Suprapubic skin (tissue), 4 donors: ENCODE data around the gene BFSP1. TPM values are rescaled to one million over a fixed set of nuclear protein-coding genes. Genes with fewer than 3 reads are reported as not detected.

ENCODE experiments used
- DNase-seq, 2 donors: peaks; one replicate each; pipeline ENCODE4 v3.0.0-alpha.2; 2019; ENCODE audit warnings: low spot score in 2 of 2
- H3K27ac ChIP-seq: fragments of 200-600 bp; sonication (generic); one replicate; pipeline ENCODE4 v1.5.1; 2019
- H3K27me3 ChIP-seq: fragments of 200-600 bp; sonication (generic); one replicate; pipeline ENCODE4 v1.5.1; 2019
- H3K36me3 ChIP-seq: fragments of 200-600 bp; sonication (generic); one replicate; pipeline ENCODE4 v1.5.1; 2019
- H3K4me1 ChIP-seq: fragments of 200-600 bp; sonication (generic); one replicate; pipeline ENCODE4 v1.5.1; 2019
- H3K4me3 ChIP-seq: fragments of 200-600 bp; sonication (generic); one replicate; pipeline ENCODE4 v1.5.1; 2019; ENCODE audit warnings: mild to moderate bottlenecking
- H3K9me3 ChIP-seq: fragments of 200-600 bp; sonication (generic); one replicate; pipeline ENCODE4 v1.5.1; 2019
- CTCF ChIP-seq, 2 donors: fragments of 200-600 bp in 1 of 2; fragments of 450-650 bp in 1 of 2; sonication (generic) in 1 of 2; IDR thresholded peaks; one replicate each; pipeline ENCODE4 v1.5.1; 2016 to 2019; ENCODE audit warnings: antibody characterized with exemption in 2 of 2, mild to moderate bottlenecking in 1 of 2, moderate library complexity in 1 of 2
- EP300 ChIP-seq: sonication (generic); formaldehyde crosslinking; IDR thresholded peaks from one replicate; pipeline ENCODE4 v1.6.1; 2017; ENCODE audit warnings: antibody characterized with exemption
- POLR2A ChIP-seq, 2 donors: fragments of 450-650 bp; IDR thresholded peaks; one replicate each; pipeline ENCODE4 v1.6.1; 2017; ENCODE audit warnings: antibody characterized with exemption in 2 of 2, mild to moderate bottlenecking in 2 of 2, moderate library complexity in 2 of 2
- POLR2AphosphoS5 ChIP-seq, 3 donors: sonication (generic); formaldehyde crosslinking; IDR thresholded peaks; one replicate each; pipeline ENCODE4 v1.6.1; 2017; ENCODE audit warnings: antibody characterized with exemption in 3 of 3
- WGBS: methylation state at CpG from one replicate; pipeline ENCODE4 v1.1.5; 2018; 5-methylcytosine and 5-hydroxymethylcytosine counted together
- total RNA-seq, 4 donors: library from RNA; depleted of rRNA; stranded (reverse); fragments of >200 nt; gene quantifications; one replicate each; pipeline ENCODE4 v1.1.0, GENCODE V29; 2016

The BFSP1 gene
- total RNA-seq, 4 donors from 2014 or later = 0.85 to 1.7 (median 1.4) TPM

GRCh38 chr20:17444091-17444490, 87.1 kb downstream of the BFSP1 start:
- Histone ChIP-seq H3K4me3 (no peak overlapping the region), H3K27ac (no peak overlapping the region), H3K4me1 (no peaks in the 10 kb centered on the region), H3K36me3 (no peaks in the 10 kb centered on the region), H3K27me3 (peaks cover 33% of the 10 kb centered on the region), H3K9me3 (no peaks in the 10 kb centered on the region)
- no peak for DNase-seq
- WGBS = 53% methylated on average over 2 of the region's 2 CpGs
- TF ChIP-seq EP300 (no peak), CTCF (IDR thresholded peaks at IDR 0.05) (no peak), POLR2A (IDR thresholded peaks at IDR 0.05) (no peak), POLR2AphosphoS5 (IDR thresholded peaks at IDR 0.05) (no peak)

Other genes starting within 250 kb of the BFSP1 start
- gene DSTN, start 38.7 kb upstream of the BFSP1 start, total RNA-seq = 100 to 1,000 TPM; 186 to 301 (median 258) TPM
- gene RRBP1, start 150.9 kb upstream of the BFSP1 start, total RNA-seq = 10 to 100 TPM; 37.5 to 52.3 (median 41.3) TPM
- gene BANF2, start 168.6 kb upstream of the BFSP1 start, total RNA-seq = not detected